HG03060 (cell line): Measurements from ENCODE around the gene DENND1A.
"Not testable (repeated sequence)": the region's sequence is repeated elsewhere in the genome, so short reads cannot be mapped to it uniquely, and the experiment has no call there.

Source experiments
- ATAC-seq: cut with Tn5 transposase; IDR thresholded peaks from one replicate; pipeline ENCODE4 v1.9.1; 2021; ENCODE audit warnings: low read depth, moderate number of reproducible peaks; ENCODE audit not compliant: unreplicated experiment

The DENND1A gene

GRCh38 chr9:123453831-123454321 lies 476.1 kb downstream of the DENND1A start:
- no peak for ATAC-seq

GRCh38 chr9:123453076-123453667 lies 476.8 kb downstream of the DENND1A start:
- ATAC-seq: no peak

- ATAC-seq: no peak
Observed at GRCh38 chr9:123450996-123451395, 478.9 kb downstream of the DENND1A start.

DNA sequence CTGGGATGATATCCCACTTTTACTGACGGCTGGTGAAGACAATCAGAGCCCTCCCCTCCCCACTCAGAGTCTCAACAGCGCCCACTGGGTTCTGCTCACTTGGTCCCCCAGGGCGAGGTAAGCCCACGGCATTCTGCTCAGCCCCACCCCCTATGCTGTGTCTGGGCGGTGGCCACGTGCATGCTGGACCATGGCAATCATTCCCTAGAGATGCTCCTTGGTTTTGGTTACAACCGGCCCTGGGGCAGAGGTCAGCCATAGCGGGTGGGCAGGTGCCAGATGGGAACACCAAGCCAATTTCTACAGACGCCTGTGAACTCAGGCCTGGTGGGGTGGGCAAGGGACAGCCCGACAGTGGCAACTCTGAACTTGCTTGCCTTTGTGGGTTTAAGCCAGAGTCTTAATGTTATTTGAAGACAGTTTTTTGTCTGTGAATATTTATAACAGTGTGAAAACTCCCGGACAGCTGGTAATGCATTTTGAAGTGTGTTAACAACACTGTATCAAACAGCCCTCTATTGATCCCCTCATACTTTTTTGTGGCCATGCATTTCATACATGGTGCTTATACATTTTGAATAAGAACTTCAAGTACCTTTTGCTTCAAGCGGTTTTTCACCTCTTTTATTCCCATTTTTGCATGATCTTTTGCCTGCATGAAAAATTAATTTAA lies 479.7 kb downstream of the DENND1A start:
- ATAC-seq: no peak

- no peak for ATAC-seq
Observed at GRCh38 chr9:123447934-123448646, 481.8 kb downstream of the DENND1A start.

DNA sequence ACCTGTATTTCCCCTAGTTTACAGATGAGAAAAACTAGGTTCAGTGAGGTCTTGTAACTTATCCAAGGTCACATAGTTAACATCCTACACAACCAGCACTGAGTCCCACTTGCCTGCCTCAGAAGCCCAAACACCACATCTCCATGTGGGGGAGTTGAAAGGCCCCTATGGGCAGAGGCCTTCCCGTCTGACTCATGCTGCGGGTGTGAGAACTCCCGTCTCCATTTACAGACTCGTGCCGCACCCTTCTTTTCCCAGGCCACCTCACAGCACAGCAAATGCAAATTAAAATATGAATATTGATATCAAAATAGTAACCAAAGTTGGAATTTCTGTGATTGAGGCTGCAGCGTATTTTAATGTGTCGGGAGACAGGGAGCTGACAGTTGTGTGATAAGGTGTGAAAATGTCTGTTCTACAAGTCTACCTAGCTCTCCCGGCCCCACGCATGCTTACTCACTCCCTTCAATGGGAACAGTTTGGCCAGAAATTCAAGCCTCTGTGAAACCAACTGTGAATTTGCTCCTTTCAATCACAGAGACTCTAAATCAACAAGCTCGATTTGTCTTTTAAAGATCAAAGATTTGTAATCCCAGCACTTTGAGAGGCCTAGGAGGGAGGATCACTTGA lies 483.8 kb downstream of the DENND1A start:
- no peak for ATAC-seq

- ATAC-seq: no peak
Observed at GRCh38 chr9:123445116-123445515, 484.8 kb downstream of the DENND1A start.

- no peak for ATAC-seq
Observed at GRCh38 chr9:123441769-123442168, 488.2 kb downstream of the DENND1A start.

GRCh38 chr9:123440256-123440655 lies 489.7 kb downstream of the DENND1A start:
- no peak for ATAC-seq

GRCh38 chr9:123438821-123439220 lies 491.1 kb downstream of the DENND1A start:
- no peak for ATAC-seq

GRCh38 chr9:123438321-123438720 lies 491.6 kb downstream of the DENND1A start:
- ATAC-seq: no peak

- ATAC-seq: no peak
Observed at GRCh38 chr9:123437201-123437600, 492.7 kb downstream of the DENND1A start.

GRCh38 chr9:123435471-123435870 lies 494.5 kb downstream of the DENND1A start:
- ATAC-seq: no peak

- ATAC-seq: no peak
Observed at GRCh38 chr9:123434619-123435240, 495.2 kb downstream of the DENND1A start.

- ATAC-seq: no peak
Observed at GRCh38 chr9:123432331-123433236, 497.3 kb downstream of the DENND1A start.

DNA sequence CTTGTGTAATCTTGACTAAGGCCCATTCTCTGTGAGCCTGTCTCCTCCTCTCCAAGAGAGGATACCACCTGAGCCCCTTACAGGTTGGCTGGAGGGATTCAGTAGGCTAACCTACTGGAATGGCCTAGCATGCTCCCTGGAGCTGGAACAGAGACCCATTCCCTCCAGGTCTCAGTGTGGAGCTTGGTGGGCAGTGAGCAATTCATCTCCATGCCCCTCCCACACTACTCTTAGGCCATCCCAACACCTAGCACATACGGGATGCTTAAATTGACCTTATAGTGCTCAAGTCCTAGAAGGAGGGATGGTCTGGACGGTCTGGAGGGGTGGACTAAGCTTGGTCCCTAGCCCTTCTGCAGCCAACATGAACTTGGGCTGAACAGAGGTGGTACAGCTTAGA lies 498.3 kb downstream of the DENND1A start:
- ATAC-seq: no peak

- ATAC-seq: not testable (repeated sequence)
Observed at GRCh38 chr9:123428450-123428849, 501.5 kb downstream of the DENND1A start.

- no peak for ATAC-seq
Observed at GRCh38 chr9:123426406-123426805, 503.5 kb downstream of the DENND1A start.

GRCh38 chr9:123425836-123426365 lies 504.0 kb downstream of the DENND1A start:
- no peak for ATAC-seq
